HG02973 (cell line): Measurements from ENCODE around the gene CACNA1B.
"Not testable (repeated sequence)": the region's sequence is repeated elsewhere in the genome, so short reads cannot be mapped to it uniquely, and the experiment has no call there.

ENCODE experiments used
- ATAC-seq: cut with Tn5 transposase; IDR thresholded peaks from one replicate; pipeline ENCODE4 v1.9.1; 2021; ENCODE audit warnings: moderate library complexity; ENCODE audit not compliant: unreplicated experiment

Gene CACNA1B

GRCh38 chr9:137865581-137866145 lies 11.9 kb upstream of the CACNA1B start:
- no peak for ATAC-seq

- ATAC-seq: no peak
Observed at GRCh38 chr9:137866226-137867141, 11.1 kb upstream of the CACNA1B start.

GRCh38 chr9:137870432-137870831 lies 7.2 kb upstream of the CACNA1B start:
- no peak for ATAC-seq

- no peak for ATAC-seq
Observed at GRCh38 chr9:137872296-137872695, 5.3 kb upstream of the CACNA1B start.

- ATAC-seq: no peak
Observed at GRCh38 chr9:137873408-137873807, 4.2 kb upstream of the CACNA1B start.

DNA sequence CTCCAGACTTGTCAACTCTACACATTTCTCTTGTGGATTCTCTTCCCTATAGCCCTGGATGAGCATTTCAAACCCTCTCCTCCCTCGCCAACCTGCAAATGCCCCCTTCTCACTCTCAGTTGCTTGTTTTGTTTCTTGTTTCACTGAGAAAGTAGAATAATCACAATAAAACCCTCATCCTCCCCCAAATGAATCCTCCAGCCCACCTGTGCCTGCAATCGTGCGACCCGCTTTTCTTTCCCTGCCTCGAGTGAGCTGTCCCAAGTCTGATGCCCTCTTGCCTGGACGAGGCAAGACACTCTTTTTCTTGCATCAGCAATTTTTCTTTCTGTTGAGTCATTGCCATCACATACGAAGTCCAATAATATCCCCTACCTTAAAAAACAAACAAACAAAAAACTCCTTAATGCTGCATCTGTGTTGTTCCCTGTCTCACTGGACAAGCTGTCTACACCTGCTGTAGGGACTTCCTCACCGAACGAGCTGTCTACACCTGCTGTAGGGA lies 3.7 kb upstream of the CACNA1B start:
- ATAC-seq: no peak

- no peak for ATAC-seq
Observed at GRCh38 chr9:137875354-137875753, 2.2 kb upstream of the CACNA1B start.

- no peak for ATAC-seq
Observed at GRCh38 chr9:137875846-137876245, 1.7 kb upstream of the CACNA1B start.

- ATAC-seq: no peak
Observed at GRCh38 chr9:137876269-137876668, 1.3 kb upstream of the CACNA1B start.

DNA sequence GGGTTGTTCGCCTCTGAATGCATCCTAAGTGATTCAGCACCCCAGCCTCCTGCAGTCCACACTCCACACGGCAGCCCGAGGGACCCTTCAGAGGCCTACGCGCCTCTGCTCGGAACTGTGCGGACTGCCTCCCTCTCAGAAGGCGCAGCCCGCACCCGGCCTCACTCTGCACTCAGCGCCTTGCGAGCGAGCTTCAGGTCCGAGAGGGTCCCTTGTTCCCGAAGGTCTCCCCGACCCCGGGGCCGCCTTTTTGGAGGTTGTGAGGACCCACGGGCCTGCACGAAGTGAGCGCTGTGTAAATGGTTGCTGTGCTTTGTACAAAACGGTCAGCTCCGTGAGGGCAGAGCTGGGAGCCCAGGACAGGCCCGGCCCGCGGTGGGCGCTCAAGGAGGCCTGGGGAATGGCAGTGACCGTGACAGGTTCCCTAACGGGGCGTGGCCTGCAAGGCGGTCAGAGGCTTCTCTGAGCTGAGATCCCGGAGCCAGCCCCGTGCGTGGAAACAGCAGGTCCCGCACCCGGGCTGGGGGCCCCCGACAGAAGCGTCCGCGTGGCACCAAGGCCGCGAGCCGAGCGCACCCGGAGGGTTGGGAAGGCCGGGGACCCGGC lies 698 bp upstream of the CACNA1B start:
- ATAC-seq: no peak

DNA sequence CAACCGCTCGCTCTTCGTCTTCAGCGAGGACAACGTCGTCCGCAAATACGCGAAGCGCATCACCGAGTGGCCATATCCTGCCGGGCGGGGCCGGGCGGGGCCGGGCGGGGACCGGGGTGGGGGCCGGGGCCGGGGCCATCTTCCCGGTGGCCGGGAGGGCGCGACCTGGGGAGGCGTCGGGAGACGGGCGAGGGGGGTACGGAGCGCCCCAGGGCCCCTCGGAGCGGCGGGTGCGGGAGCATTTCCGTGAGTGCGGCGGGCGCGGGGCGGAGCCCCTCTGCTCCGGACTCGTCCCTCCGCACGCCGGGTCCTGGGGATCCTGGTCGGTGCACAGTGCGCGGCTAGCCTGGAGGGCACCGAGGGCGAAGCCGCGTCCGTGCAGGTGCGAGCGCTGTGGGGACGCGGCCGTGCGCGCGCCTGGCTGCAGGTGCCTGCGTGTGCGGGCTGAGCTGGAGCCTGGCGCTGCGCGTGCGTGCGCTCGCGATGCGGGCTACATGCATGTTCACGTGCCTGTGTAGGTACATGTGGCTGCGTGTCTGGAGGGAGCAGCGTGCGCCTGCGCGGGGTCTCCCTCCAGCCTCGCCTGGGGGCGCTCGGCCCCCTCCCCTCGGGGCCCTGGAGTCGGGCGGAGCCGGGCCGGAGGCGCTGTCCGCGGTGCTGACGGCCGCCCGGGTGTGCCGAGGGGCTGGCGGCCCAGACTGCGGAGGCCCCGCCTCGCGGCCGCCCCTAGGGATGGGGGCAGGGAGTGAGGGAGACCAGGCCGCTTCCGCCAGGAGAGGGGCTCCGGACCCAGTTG lies 762 bp downstream of the CACNA1B start:
- no peak for ATAC-seq

- ATAC-seq: no peak
Observed at GRCh38 chr9:137879052-137879451, 1.5 kb downstream of the CACNA1B start.

DNA sequence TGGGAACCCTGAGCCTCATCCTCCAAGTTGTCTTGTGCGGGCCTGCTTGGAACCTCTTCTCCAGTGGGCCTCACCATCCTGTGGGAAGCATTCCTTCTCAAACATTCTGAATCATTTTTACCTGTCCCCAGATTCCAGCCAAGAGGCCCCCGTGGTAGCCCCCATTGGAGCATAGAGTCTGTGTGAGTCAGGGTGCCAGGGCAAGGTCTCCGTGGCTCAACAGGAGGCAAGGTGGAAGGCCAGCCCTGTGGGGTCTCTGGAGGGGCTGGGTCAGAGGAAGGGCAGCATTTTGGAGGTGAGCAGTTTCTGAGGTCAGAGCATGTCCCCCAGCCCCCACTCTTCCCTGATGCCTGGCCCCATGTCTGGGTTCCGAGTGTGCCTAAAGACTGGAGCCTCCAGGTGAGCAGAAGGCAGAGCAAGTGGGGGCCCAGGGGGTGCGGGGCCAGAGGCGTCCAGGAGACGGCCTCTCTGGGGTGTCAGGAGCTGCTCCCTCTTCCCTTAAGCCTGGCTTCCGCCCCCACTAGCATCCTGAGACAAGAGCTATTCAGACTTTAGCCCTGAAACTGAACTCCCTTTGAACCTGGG lies 2.1 kb downstream of the CACNA1B start:
- no peak for ATAC-seq

DNA sequence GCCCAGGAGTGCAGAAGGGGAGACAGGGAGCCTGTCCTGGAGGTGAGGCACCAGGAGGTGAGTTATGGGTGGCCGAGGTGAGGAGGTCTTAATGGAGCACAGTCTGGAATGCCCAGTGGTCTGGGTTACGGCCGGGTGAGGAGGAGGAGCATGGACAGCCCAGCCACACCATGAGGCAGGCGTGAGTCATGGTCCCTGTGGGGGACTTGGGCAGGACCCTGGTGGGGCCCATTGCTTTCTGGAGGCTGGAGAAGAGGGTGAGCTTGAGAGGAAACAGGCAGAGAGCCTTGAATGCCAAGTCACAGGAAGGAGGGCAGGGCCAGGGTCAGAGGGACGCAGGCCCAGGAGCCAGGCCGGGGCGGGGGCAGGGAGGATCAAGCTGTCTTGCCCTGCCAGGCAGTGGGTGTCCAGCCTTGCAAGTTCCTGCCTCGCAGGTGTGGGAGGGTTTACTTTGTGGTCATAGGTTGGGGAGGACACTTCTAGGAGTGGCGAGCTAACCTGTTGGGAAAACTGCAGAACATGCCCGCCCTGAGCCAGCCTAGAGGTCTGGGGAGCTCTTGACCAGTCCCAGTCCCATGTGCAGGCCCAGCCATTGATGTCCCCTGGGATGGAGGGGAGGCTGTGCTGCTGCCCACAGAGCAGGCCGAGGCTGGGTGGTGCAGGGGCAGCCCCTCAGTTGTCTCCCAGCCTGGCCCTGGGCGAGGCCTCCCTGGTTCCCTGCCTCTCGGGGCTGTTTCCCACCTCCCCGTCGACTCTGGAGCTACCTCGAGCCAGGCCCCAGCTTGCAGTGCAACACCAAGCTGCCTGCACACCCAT lies 2.8 kb downstream of the CACNA1B start:
- ATAC-seq: no peak

GRCh38 chr9:137880976-137881530 lies 3.5 kb downstream of the CACNA1B start:
- no peak for ATAC-seq

- ATAC-seq: no peak
Observed at GRCh38 chr9:137881591-137882505, 4.3 kb downstream of the CACNA1B start.

DNA sequence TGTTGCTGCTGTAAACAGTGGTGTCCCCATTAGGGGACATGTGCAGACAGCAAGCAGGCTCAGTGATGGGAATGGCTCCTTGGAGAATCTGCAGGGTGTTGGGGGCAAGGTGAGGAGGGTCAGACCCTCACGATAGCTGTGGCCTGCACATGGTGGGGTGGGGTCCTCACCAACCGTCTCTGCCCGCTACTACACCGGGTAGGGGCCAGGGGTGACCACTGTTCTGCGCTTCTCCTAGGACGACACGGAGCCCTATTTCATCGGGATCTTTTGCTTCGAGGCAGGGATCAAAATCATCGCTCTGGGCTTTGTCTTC lies 4.9 kb downstream of the CACNA1B start:
- ATAC-seq: no peak

- ATAC-seq: not testable (repeated sequence)
Observed at GRCh38 chr9:137883977-137884376, 6.4 kb downstream of the CACNA1B start.

- not testable (repeated sequence) for ATAC-seq
Observed at GRCh38 chr9:137884547-137884946, 7.0 kb downstream of the CACNA1B start.
